ENCODE data around the gene KRTAP10-6.
"Not testable (repeated sequence)": the region's sequence is repeated elsewhere in the genome, so short reads cannot be mapped to it uniquely, and the experiment has no call there.

The KRTAP10-6 gene

GRCh38 chr21:44592446-44593311 is at the start of gene KRTAP10-6:
Gene KRTAP10-6, minus strand, starts transcription at chr21:44592505. Its CDS starts 21 bp downstream, at chr21:44592484.
- Histone ChIP-seq H3K36me3 (ENCODE audit: control insufficient read depth in 5 of 5, insufficient read depth in 5 of 5, low read length in 5 of 5) (no peaks in the 10 kb centered on the region), H3K4me3 (ENCODE audit: low read depth in 1 of 5, low read length in 5 of 5) (peak within 1 kb of the TSS in 1 of 5 donors; percentile 26), H3K27ac (ENCODE audit: low read depth, low read length) (no peak within 1 kb of the TSS), H3K9ac (ENCODE audit: low read length in 5 of 5) (no peak within 1 kb of the TSS), H3K4me1 (ENCODE audit: control insufficient read depth in 5 of 5, insufficient read depth in 5 of 5, low read length in 5 of 5) (peaks cover 2 to 24% (median 4%) of the 10 kb centered on the region in 5 donors), H3K27me3 (ENCODE audit: control insufficient read depth in 5 of 5, insufficient read depth in 4 of 5, low read length in 5 of 5) (peaks cover 0 to 10% (median 9%) of the 10 kb centered on the region in 5 donors), H3K9me3 (ENCODE audit: control insufficient read depth in 5 of 5, low read length in 5 of 5) (peaks cover 0 to 4% (median 0%) of the 10 kb centered on the region in 5 donors)

GRCh38 chr21:44640761-44641160 is 48.5 kb upstream of the KRTAP10-6 start:
- H3K4me3 ChIP-seq (ENCODE audit: low read depth in 1 of 5, low read length in 5 of 5): no peak overlapping the region
- H3K27ac ChIP-seq (ENCODE audit: low read depth, low read length): no peak overlapping the region
- peaks cover 6 to 33% (median 25%) of the 10 kb centered on the region in 5 donors for H3K9me3 ChIP-seq (ENCODE audit: control insufficient read depth in 5 of 5, low read length in 5 of 5)
- H3K36me3 ChIP-seq (ENCODE audit: control insufficient read depth in 5 of 5, insufficient read depth in 5 of 5, low read length in 5 of 5): no peaks in the 10 kb centered on the region
- H3K4me1 ChIP-seq (ENCODE audit: control insufficient read depth in 5 of 5, insufficient read depth in 5 of 5, low read length in 5 of 5): no peaks in the 10 kb centered on the region
- H3K27me3 ChIP-seq (ENCODE audit: control insufficient read depth in 5 of 5, insufficient read depth in 4 of 5, low read length in 5 of 5): peaks cover 9 to 18% (median 10%) of the 10 kb centered on the region in 5 donors
- no peak overlapping the region for H3K9ac ChIP-seq (ENCODE audit: low read length in 5 of 5)

DNA sequence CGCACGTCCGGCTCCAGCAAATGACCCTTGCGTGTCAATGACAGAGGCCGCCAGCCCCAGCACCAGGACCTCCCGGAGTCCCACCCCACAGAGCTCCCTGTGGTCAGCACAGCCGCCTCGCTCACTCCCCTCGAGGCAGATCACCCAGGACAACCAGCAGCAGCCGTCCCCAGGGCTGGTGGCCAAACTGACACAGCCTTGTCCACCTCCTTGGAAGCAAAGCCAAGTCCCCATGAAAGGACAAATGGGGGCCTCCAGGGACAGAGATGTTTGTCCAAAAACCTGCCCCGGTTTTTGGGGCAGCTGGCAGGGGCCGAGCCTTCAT is 47.0 kb upstream of the KRTAP10-6 start:
- no peak overlapping the region for H3K9ac ChIP-seq (ENCODE audit: low read length in 5 of 5)
- no peak overlapping the region for H3K27ac ChIP-seq (ENCODE audit: low read depth, low read length)
- no peak overlapping the region for H3K4me3 ChIP-seq (ENCODE audit: low read depth in 1 of 5, low read length in 5 of 5)
- peaks cover 2 to 20% (median 20%) of the 10 kb centered on the region in 5 donors for H3K9me3 ChIP-seq (ENCODE audit: control insufficient read depth in 5 of 5, low read length in 5 of 5)
- no peaks in the 10 kb centered on the region for H3K4me1 ChIP-seq (ENCODE audit: control insufficient read depth in 5 of 5, insufficient read depth in 5 of 5, low read length in 5 of 5)
- no peaks in the 10 kb centered on the region for H3K36me3 ChIP-seq (ENCODE audit: control insufficient read depth in 5 of 5, insufficient read depth in 5 of 5, low read length in 5 of 5)
- H3K27me3 ChIP-seq (ENCODE audit: control insufficient read depth in 5 of 5, insufficient read depth in 4 of 5, low read length in 5 of 5): peaks cover 9 to 21% (median 13%) of the 10 kb centered on the region in 5 donors

GRCh38 chr21:44638506-44639330 is 46.4 kb upstream of the KRTAP10-6 start:
- Histone ChIP-seq H3K27me3 (ENCODE audit: control insufficient read depth in 5 of 5, insufficient read depth in 4 of 5, low read length in 5 of 5) (peaks cover 9 to 21% (median 13%) of the 10 kb centered on the region in 5 donors), H3K9me3 (ENCODE audit: control insufficient read depth in 5 of 5, low read length in 5 of 5) (peaks cover 2 to 15% (median 14%) of the 10 kb centered on the region in 5 donors)
- H3K9ac ChIP-seq (ENCODE audit: low read length in 5 of 5); H3K36me3 ChIP-seq (ENCODE audit: control insufficient read depth in 5 of 5, insufficient read depth in 5 of 5, low read length in 5 of 5); H3K4me3 ChIP-seq (ENCODE audit: low read depth in 1 of 5, low read length in 5 of 5); H3K4me1 ChIP-seq (ENCODE audit: control insufficient read depth in 5 of 5, insufficient read depth in 5 of 5, low read length in 5 of 5); H3K27ac ChIP-seq (ENCODE audit: low read depth, low read length): not testable (repeated sequence)

GRCh38 chr21:44637851-44638348 is 45.6 kb upstream of the KRTAP10-6 start:
- H3K27me3 ChIP-seq (ENCODE audit: control insufficient read depth in 5 of 5, insufficient read depth in 4 of 5, low read length in 5 of 5): peaks cover 9 to 21% (median 13%) of the 10 kb centered on the region in 5 donors
- not testable (repeated sequence) for H3K4me3 ChIP-seq (ENCODE audit: low read depth in 1 of 5, low read length in 5 of 5); H3K27ac ChIP-seq (ENCODE audit: low read depth, low read length)

DNA sequence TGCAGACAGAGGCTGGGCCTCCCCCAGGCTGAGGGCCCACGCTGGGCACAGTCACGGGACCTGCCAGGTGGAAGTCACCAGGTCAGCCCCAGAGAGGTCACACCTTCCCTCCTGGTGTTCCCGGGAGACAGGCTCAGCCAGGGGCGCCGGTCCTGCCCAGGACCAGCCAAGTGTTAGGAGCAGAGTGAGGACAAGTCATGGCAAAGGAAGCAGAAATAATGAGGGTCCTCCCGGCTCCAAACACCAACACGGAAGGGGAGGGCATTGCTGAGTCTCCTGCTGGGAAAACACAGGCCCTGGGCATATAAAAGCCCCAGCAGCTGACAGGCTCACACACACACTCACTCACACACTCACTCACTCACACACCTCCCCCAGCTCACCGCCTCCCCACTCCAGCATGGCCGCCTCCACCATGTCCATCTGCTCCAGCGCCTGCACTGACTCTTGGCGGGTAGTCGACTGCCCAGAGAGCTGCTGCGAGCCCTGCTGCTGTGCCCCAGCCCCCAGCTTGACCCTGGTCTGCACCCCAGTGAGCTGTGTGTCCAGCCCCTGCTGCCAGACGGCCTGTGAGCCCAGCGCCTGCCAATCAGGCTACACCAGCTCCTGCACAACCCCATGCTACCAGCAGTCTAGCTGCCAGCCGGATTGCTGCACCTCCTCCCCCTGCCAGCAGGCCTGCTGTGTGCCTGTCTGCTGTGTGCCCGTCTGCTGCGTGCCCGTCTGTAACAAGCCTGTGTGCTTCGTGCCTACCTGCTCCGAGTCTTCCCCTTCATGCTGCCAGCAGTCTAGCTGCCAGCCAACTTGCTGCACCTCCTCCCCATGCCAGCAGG is 44.9 kb upstream of the KRTAP10-6 start, which contains the start of gene KRTAP10-10:
KRTAP10-10 (plus strand) TSS at position 339 of the 833 bp plus-strand sequence; CDS start at position 401, 62 bp downstream.
- Histone ChIP-seq H3K4me3 (ENCODE audit: low read depth in 1 of 5, low read length in 5 of 5) (no peak within 1 kb of the TSS), H3K27me3 (ENCODE audit: control insufficient read depth in 5 of 5, insufficient read depth in 4 of 5, low read length in 5 of 5) (peaks cover 9 to 21% (median 13%) of the 10 kb centered on the region in 5 donors)

More at GRCh38 chr21:44637851-44638348, 45.6 kb upstream of the KRTAP10-6 start:
- not testable (repeated sequence) for H3K9ac ChIP-seq (ENCODE audit: low read length in 5 of 5); H3K4me1 ChIP-seq (ENCODE audit: control insufficient read depth in 5 of 5, insufficient read depth in 5 of 5, low read length in 5 of 5); H3K36me3 ChIP-seq (ENCODE audit: control insufficient read depth in 5 of 5, insufficient read depth in 5 of 5, low read length in 5 of 5)
- peaks cover 2 to 13% (median 8%) of the 10 kb centered on the region in 5 donors for H3K9me3 ChIP-seq (ENCODE audit: control insufficient read depth in 5 of 5, low read length in 5 of 5)

DNA sequence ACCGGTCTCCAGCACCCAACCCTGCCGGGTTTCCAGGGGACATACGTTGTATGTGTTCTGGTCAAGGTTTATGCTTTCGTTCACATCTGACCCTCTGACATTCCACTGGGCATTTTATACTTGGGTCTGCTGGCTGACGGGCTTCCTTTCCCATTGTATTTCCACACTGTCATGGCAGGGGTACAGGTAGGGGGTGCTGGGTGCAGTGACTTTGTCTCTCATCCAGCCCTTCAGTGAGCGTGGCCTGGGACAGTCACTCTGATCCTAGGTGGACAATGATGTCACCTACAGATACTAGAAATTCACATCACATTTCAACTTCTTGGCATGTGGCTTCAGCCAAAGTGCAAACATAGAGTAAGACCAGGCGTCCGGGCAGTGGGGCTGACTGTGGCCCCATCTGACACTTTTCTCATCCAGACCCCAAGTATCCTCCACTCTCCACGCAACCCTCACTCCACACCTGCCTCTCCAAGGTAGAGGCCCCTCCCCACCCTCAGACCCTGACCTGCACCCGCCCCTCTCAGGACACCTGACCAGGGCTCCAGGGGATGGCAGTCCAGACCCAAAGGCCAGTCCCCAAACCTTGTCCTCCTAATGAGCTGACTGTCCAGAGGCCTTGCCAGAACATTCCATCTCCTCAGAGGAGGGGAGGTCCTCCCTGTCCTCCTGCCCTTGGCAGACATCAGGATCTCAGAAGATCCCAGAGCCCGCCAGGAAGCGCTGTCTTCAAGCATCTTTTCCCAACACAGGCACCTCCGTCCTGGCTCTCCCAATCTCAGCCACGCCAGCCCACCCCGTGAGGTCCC is 44.1 kb upstream of the KRTAP10-6 start:
- no peaks in the 10 kb centered on the region for H3K36me3 ChIP-seq (ENCODE audit: control insufficient read depth in 5 of 5, insufficient read depth in 5 of 5, low read length in 5 of 5)
- peaks cover 9 to 21% (median 13%) of the 10 kb centered on the region in 5 donors for H3K27me3 ChIP-seq (ENCODE audit: control insufficient read depth in 5 of 5, insufficient read depth in 4 of 5, low read length in 5 of 5)
- peaks cover 2 to 21% (median 17%) of the 10 kb centered on the region in 5 donors for H3K9me3 ChIP-seq (ENCODE audit: control insufficient read depth in 5 of 5, low read length in 5 of 5)
- no peak overlapping the region for H3K9ac ChIP-seq (ENCODE audit: low read length in 5 of 5)
- no peak overlapping the region for H3K27ac ChIP-seq (ENCODE audit: low read depth, low read length)
- no peak overlapping the region for H3K4me3 ChIP-seq (ENCODE audit: low read depth in 1 of 5, low read length in 5 of 5)
- H3K4me1 ChIP-seq (ENCODE audit: control insufficient read depth in 5 of 5, insufficient read depth in 5 of 5, low read length in 5 of 5): no peaks in the 10 kb centered on the region

More for the DNA sequence above, 44.9 kb upstream of the KRTAP10-6 start, which contains the start of gene KRTAP10-10:
- Histone ChIP-seq H3K36me3 (ENCODE audit: control insufficient read depth in 5 of 5, insufficient read depth in 5 of 5, low read length in 5 of 5) (no peaks in the 10 kb centered on the region), H3K4me1 (ENCODE audit: control insufficient read depth in 5 of 5, insufficient read depth in 5 of 5, low read length in 5 of 5) (no peaks in the 10 kb centered on the region), H3K9me3 (ENCODE audit: control insufficient read depth in 5 of 5, low read length in 5 of 5) (peaks cover 2 to 16% (median 10%) of the 10 kb centered on the region in 5 donors), H3K27ac (ENCODE audit: low read depth, low read length) (no peak within 1 kb of the TSS), H3K9ac (ENCODE audit: low read length in 5 of 5) (no peak within 1 kb of the TSS)

- H3K27me3 ChIP-seq (ENCODE audit: control insufficient read depth in 5 of 5, insufficient read depth in 4 of 5, low read length in 5 of 5): peaks cover 12 to 21% (median 18%) of the 10 kb centered on the region in 5 donors
- H3K27ac ChIP-seq (ENCODE audit: low read depth, low read length): no peak overlapping the region
- peaks cover 0 to 3% (median 0%) of the 10 kb centered on the region in 5 donors for H3K4me1 ChIP-seq (ENCODE audit: control insufficient read depth in 5 of 5, insufficient read depth in 5 of 5, low read length in 5 of 5)
- H3K9ac ChIP-seq (ENCODE audit: low read length in 5 of 5): no peak overlapping the region
- H3K36me3 ChIP-seq (ENCODE audit: control insufficient read depth in 5 of 5, insufficient read depth in 5 of 5, low read length in 5 of 5): no peaks in the 10 kb centered on the region
- H3K4me3 ChIP-seq (ENCODE audit: low read depth in 1 of 5, low read length in 5 of 5): no peak overlapping the region
- H3K9me3 ChIP-seq (ENCODE audit: control insufficient read depth in 5 of 5, low read length in 5 of 5): peaks cover 4 to 23% (median 17%) of the 10 kb centered on the region in 5 donors
Measured at GRCh38 chr21:44632067-44632466, 39.8 kb upstream of the KRTAP10-6 start.
